PC-3 (cell line): Measurements from ENCODE around the gene RAB40C. TPM values are rescaled to one million over a fixed set of nuclear protein-coding genes. Genes with fewer than 3 reads are reported as not detected.

Experiments used
- ATAC-seq: fragments of 200-7000 bp; cut with Tn5 transposase; 2 replicates; pipeline ENCODE4 v1.9.1; 2020; ENCODE audit warnings: mild to moderate bottlenecking, moderate library complexity
- BruUV-seq: library from RNA; stranded (reverse); fragments of 400-500 nt; replicated peaks from 2 replicates; lab custom pipeline; 2021; lab: Mats Ljungman, UMichigan
- CTCF ChIA-PET: fragments of 300-600 bp; sonication (Branson Sonifier 250); formaldehyde crosslinking; loops from one replicate; lab custom pipeline; 2022; ENCODE audit warnings: antibody characterized with exemption; lab: Charles Lee
- POLR2A ChIA-PET: fragments of 300-600 bp; sonication (Branson Sonifier 250); formaldehyde crosslinking; loops from one replicate; lab custom pipeline; 2022; ENCODE audit warnings: antibody characterized with exemption; ENCODE audit not compliant: unreplicated experiment; lab: Charles Lee
- DNase-seq: peaks from one replicate; pipeline ENCODE4 v3.0.0-alpha.2; 2015
- H2AFZ ChIP-seq: fragments of 300-600 bp; sonication (generic); 2 replicates; pipeline ENCODE4 v1.6.0; 2016; ENCODE audit warnings: antibody characterized with exemption, low read length
- H3F3A ChIP-seq: fragments of 300-600 bp; sonication (generic); one replicate; pipeline ENCODE4 v1.6.0; 2017; ENCODE audit warnings: antibody characterized with exemption, low read length, control low read depth, mild to moderate bottlenecking; ENCODE audit not compliant: unreplicated experiment
- H3K27ac ChIP-seq: fragments of 300-600 bp; sonication (generic); 2 replicates; pipeline ENCODE4 v1.5.1; 2016; ENCODE audit warnings: mild to moderate bottlenecking, low read length
- H3K27me3 ChIP-seq: fragments of 300-600 bp; sonication (generic); 2 replicates; pipeline ENCODE4 v1.6.1; 2016; ENCODE audit warnings: low read length, mixed read lengths
- H3K36me3 ChIP-seq: fragments of 300-600 bp; sonication (generic); 2 replicates; pipeline ENCODE4 v1.6.1; 2016; ENCODE audit warnings: low read depth, mixed run types, low read length, mixed read lengths
- H3K4me1 ChIP-seq: fragments of 300-600 bp; sonication (generic); 2 replicates; pipeline ENCODE4 v1.5.1; 2016; ENCODE audit warnings: low read length; ENCODE audit not compliant: insufficient read depth
- H3K4me2 ChIP-seq: fragments of 300-600 bp; sonication (generic); 2 replicates; pipeline ENCODE4 v1.6.0; 2016; ENCODE audit warnings: low read length
- H3K4me3 ChIP-seq: fragments of 300-600 bp; sonication (generic); 2 replicates; pipeline ENCODE4 v1.5.1; 2016; ENCODE audit warnings: mild to moderate bottlenecking, low read length, mixed read lengths
- H3K79me2 ChIP-seq: fragments of 300-600 bp; sonication (generic); 2 replicates; pipeline ENCODE4 v1.6.1; 2017; ENCODE audit warnings: low read length, mixed read lengths
- H3K9ac ChIP-seq: fragments of 300-600 bp; sonication (generic); 2 replicates; pipeline ENCODE4 v1.6.0; 2016; ENCODE audit warnings: mild to moderate bottlenecking, low read length
- H3K9me2 ChIP-seq: fragments of 300-600 bp; sonication (generic); replicated peaks from 2 replicates; pipeline ENCODE4 v1.6.1; 2016; ENCODE audit warnings: mixed run types, low read length, mixed read lengths
- H3K9me3 ChIP-seq: fragments of 300-600 bp; sonication (generic); 2 replicates; pipeline ENCODE4 v1.6.1; 2016; ENCODE audit warnings: low read length, mixed read lengths
- H4K20me1 ChIP-seq: fragments of 300-600 bp; sonication (generic); 2 replicates; pipeline ENCODE4 v1.6.1; 2016; ENCODE audit warnings: low read length, mixed read lengths
- CTCF ChIP-seq: fragments of 300-600 bp; sonication (generic); conservative IDR thresholded peaks from 2 replicates; pipeline ENCODE4 v1.5.1; 2017; ENCODE audit warnings: antibody characterized with exemption, low read depth, mild to moderate bottlenecking, low read length
- EZH2 ChIP-seq: fragments of 300-600 bp; sonication (generic); IDR thresholded peaks from one replicate; pipeline ENCODE4 v1.6.1; 2017; ENCODE audit warnings: antibody characterized with exemption, mild to moderate bottlenecking, low read length; ENCODE audit not compliant: unreplicated experiment
- EZH2phosphoT487 ChIP-seq: fragments of 300-600 bp; sonication (generic); IDR thresholded peaks from 2 replicates; pipeline ENCODE4 v1.6.1; 2018; ENCODE audit warnings: mild to moderate bottlenecking, antibody characterized with exemption, low read length, borderline replicate concordance
- intact Hi-C: fragments of 100-400 bp; cut with micrococcal nuclease; formaldehyde crosslinking; loops from 2 replicates; pipeline ENCODE4 v1.9.0; 2023
- total RNA-seq: library from RNA; depleted of rRNA; stranded (reverse); fragments of >200 nt; gene quantifications from 2 replicates; pipeline ENCODE4 v1.2.3, GENCODE V29; 2014

RAB40C gene
- total RNA-seq, 1 experiment from 2014 or later, result 19.5 TPM

- H4K20me1 ChIP-seq, result no peaks in the 10 kb centered on the region
- H3F3A ChIP-seq, result no peaks in the 10 kb centered on the region
These were observed 25.3 kb downstream of the RAB40C start for GRCh38 chr16:615122-615521.

DNA sequence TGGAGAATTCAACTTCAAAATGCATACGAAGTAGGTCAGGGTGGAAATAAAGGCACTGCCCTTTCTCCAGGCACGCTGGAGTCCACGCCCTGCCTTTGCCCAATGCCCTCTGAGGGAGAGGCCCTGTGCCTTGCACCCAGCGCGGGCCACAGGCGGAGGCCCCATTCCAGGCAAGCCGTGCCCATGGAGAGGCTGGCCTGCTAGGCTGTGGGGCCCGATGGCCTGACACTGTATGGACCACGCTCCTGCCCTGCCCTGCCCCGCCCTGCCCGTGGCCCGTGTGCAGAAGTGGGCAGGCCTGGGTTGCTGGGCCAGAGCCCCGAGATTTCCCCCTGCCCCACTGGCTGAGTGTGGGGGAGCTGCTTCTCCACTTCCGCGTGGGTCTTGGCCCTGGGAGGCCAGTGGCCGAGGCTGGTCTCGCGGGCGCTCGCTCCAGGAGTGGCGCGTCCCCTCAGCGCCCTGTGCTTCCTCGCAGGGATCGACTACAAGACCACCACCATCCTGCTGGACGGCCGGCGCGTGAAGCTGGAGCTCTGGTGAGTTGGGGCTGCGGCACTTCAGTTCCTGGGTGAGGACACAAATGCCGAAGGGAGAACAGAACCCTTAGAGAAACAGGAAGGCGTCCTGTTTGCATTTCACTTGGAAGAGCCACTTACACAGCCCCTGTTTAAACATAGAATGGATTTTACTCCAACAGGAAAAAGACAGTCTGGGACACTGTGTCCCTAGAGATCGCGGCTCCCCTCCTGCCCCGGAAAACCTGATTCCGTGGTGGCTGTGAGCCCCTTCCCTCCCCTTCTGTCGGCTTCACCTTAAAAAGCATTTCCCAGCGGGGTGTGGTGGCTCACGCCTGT lies 27.1 kb downstream of the RAB40C start:
- POLR2A ChIA-PET, result no interaction called here
- no peak for DNase-seq
- no peaks in the 10 kb centered on the region for H4K20me1 ChIP-seq
- H3K4me2 ChIP-seq, result no peak overlapping the region
- H3K79me2 ChIP-seq, result no peaks in the 10 kb centered on the region
- no peak overlapping the region for H3K9ac ChIP-seq
- H3K9me3 ChIP-seq, result no peaks in the 10 kb centered on the region
- no peaks in the 10 kb centered on the region for H3K9me2 ChIP-seq
- H3K27ac ChIP-seq, result no peak overlapping the region
- TF ChIP-seq EZH2phosphoT487, result no peak
- no peak overlapping the region for H2AFZ ChIP-seq
- no peak overlapping the region for H3K4me3 ChIP-seq
- H3K27me3 ChIP-seq, result no peaks in the 10 kb centered on the region
- H3K4me1 ChIP-seq, result peaks cover 4% of the 10 kb centered on the region
- CTCF ChIA-PET, result no interaction called here
- H3K36me3 ChIP-seq, result no peaks in the 10 kb centered on the region
- no peaks in the 10 kb centered on the region for H3F3A ChIP-seq
- no peak for ATAC-seq
- BruUV-seq, result no TSS peak
- intact Hi-C loops, result no loop called here

More at GRCh38 chr16:615122-615521, 25.3 kb downstream of the RAB40C start:
- no peaks in the 10 kb centered on the region for H3K9me2 ChIP-seq
- no peak overlapping the region for H3K27ac ChIP-seq
- no peak overlapping the region for H3K4me3 ChIP-seq
- H3K4me1 ChIP-seq, result no peaks in the 10 kb centered on the region
- DNase-seq (no peak), ATAC-seq (no peak)
- H3K79me2 ChIP-seq, result no peaks in the 10 kb centered on the region
- intact Hi-C loops, result no loop called here
- H2AFZ ChIP-seq, result no peak overlapping the region
- H3K9ac ChIP-seq, result no peak overlapping the region
- no peaks in the 10 kb centered on the region for H3K9me3 ChIP-seq
- no peaks in the 10 kb centered on the region for H3K27me3 ChIP-seq
- no peak overlapping the region for H3K4me2 ChIP-seq
- no peak for TF ChIP-seq EZH2phosphoT487
- TF ChIP-seq EZH2, result no peak
- no peak for TF ChIP-seq CTCF
- ChIA-PET POLR2A (no interaction called here), CTCF (no interaction called here)
- no TSS peak for BruUV-seq
- H3K36me3 ChIP-seq, result no peaks in the 10 kb centered on the region

GRCh38 chr16:617855-618254 lies 28.0 kb downstream of the RAB40C start:
- H3K9ac ChIP-seq, result no peak overlapping the region
- CTCF ChIA-PET, result no interaction called here
- no peaks in the 10 kb centered on the region for H3K36me3 ChIP-seq
- intact Hi-C loops, result no loop called here
- no peak overlapping the region for H3K27ac ChIP-seq
- no peaks in the 10 kb centered on the region for H3K27me3 ChIP-seq
- POLR2A ChIA-PET, result no interaction called here
- DNase-seq (no peak), ATAC-seq (no peak)
- H3K9me3 ChIP-seq, result no peaks in the 10 kb centered on the region
- no TSS peak for BruUV-seq
- H2AFZ ChIP-seq, result no peak overlapping the region
- H3K4me1 ChIP-seq, result peaks cover 12% of the 10 kb centered on the region
- no peaks in the 10 kb centered on the region for H3F3A ChIP-seq
- H3K9me2 ChIP-seq, result no peaks in the 10 kb centered on the region
- TF ChIP-seq EZH2phosphoT487 (no peak), CTCF (no peak), EZH2 (no peak)
- no peak overlapping the region for H3K4me3 ChIP-seq
- H3K79me2 ChIP-seq, result 0 out of 2 replicates have a peak, but pooled peaks cover under 1% of the 10 kb centered on the region
- no peaks in the 10 kb centered on the region for H4K20me1 ChIP-seq
- H3K4me2 ChIP-seq, result no peak overlapping the region
